H1 (cell line): Measurements from ENCODE around the gene STX7. TPM values are rescaled to one million over a fixed set of nuclear protein-coding genes. Genes with fewer than 3 reads are reported as not detected.
A peak's percentile ranks its signal among the peaks of the same experiment; 100 is the strongest.

Experiments
- CTCF ChIA-PET: fragments of 300-600 bp; sonication (Branson Sonifier 250); formaldehyde crosslinking; loops from one replicate; lab custom pipeline; 2021; ENCODE audit not compliant: partially characterized antibody; lab: Charles Lee
- POLR2A ChIA-PET: fragments of 300-600 bp; sonication (Branson Sonifier 250); formaldehyde crosslinking; loops from one replicate; lab custom pipeline; 2021; ENCODE audit warnings: inconsistent platforms; ENCODE audit not compliant: partially characterized antibody; lab: Charles Lee
- DNase-seq, 2 experiments: peaks; one replicate each; pipeline versions ENCODE4 v3.0.0 to v3.0.0-alpha.2; 2010 to 2022; ENCODE audit warnings: low spot score in 2 of 2, low read depth in 1 of 2, mixed read lengths in 1 of 2
- FAIRE-seq: peaks from 2 replicates; lab custom pipeline; 2011; peaks lifted over from hg19 to GRCh38; lab: Jason Lieb, UNC
- H2AFZ ChIP-seq: 2 replicates; pipeline ENCODE4 v1.8.1; 2012; ENCODE audit warnings: low read length, inconsistent platforms
- H2AK5ac ChIP-seq: 2 replicates; pipeline ENCODE4 v1.6.1; 2013; ENCODE audit warnings: low read depth, low read length
- H2BK120ac ChIP-seq: replicated peaks from 2 replicates; pipeline ENCODE3; 2013; ENCODE audit warnings: low read depth, low read length, inconsistent platforms
- H2BK12ac ChIP-seq: 2 replicates; pipeline ENCODE4 v1.6.1; 2013; ENCODE audit warnings: low read depth, low read length
- H2BK15ac ChIP-seq: 2 replicates; pipeline ENCODE4 v1.6.1; 2013; ENCODE audit warnings: low read length
- H2BK20ac ChIP-seq: 2 replicates; pipeline ENCODE4 v1.6.1; 2013; ENCODE audit warnings: low read length
- H2BK5ac ChIP-seq: 2 replicates; pipeline ENCODE4 v1.6.1; 2013; ENCODE audit warnings: low read depth, low read length
- H3K14ac ChIP-seq: 2 replicates; pipeline ENCODE4 v1.6.1; 2013; ENCODE audit warnings: inconsistent platforms; ENCODE audit not compliant: insufficient read length
- H3K18ac ChIP-seq: 2 replicates; pipeline ENCODE4 v1.6.1; 2013; ENCODE audit warnings: low read length; ENCODE audit errors: extremely low read depth
- H3K23ac ChIP-seq: 2 replicates; pipeline ENCODE4 v1.6.1; 2013; ENCODE audit warnings: inconsistent platforms; ENCODE audit not compliant: insufficient read length
- H3K23me2 ChIP-seq: 2 replicates; pipeline ENCODE4 v1.6.1; 2013; ENCODE audit warnings: low read depth, low read length
- H3K27ac ChIP-seq: 2 replicates; pipeline ENCODE4 v1.6.1; 2011; ENCODE audit warnings: low read depth, low read length, inconsistent platforms
- H3K27me3 ChIP-seq, 4 experiments: replicated peaks in 1 of 4; 1 replicate in 1 of 4; 2 replicates in 3 of 4; pipeline versions ENCODE4 v1.6.1 to v1.8.1; 2011 to 2013; ENCODE audit warnings: low read length in 3 of 4, mild to moderate bottlenecking in 3 of 4, inconsistent platforms in 2 of 4, mixed read lengths in 2 of 4, moderate library complexity in 1 of 4; ENCODE audit not compliant: control insufficient read depth in 3 of 4, insufficient read depth in 3 of 4; ENCODE audit errors: extremely low read depth in 1 of 4
- H3K36me3 ChIP-seq, 4 experiments: 2 replicates each; pipeline versions ENCODE4 v1.6.1 to v1.8.1; 2011 to 2013; ENCODE audit warnings: mild to moderate bottlenecking in 4 of 4, low read length in 3 of 4, moderate library complexity in 2 of 4, control low read depth in 1 of 4, inconsistent platforms in 1 of 4; ENCODE audit not compliant: insufficient read depth in 4 of 4, control insufficient read depth in 2 of 4
- H3K4ac ChIP-seq: replicated peaks from 2 replicates; pipeline ENCODE3; 2013; ENCODE audit warnings: low read length, low read depth, mixed read lengths, inconsistent platforms; ENCODE audit not compliant: insufficient read length
- H3K4me1 ChIP-seq, 4 experiments: replicated peaks in 1 of 4; 1 replicate in 1 of 4; 2 replicates in 3 of 4; pipeline versions ENCODE4 v1.6.1 to v1.8.1; 2011 to 2013; ENCODE audit warnings: low read length in 3 of 4, inconsistent platforms in 2 of 4, mixed read lengths in 1 of 4; ENCODE audit not compliant: insufficient read depth in 4 of 4, control insufficient read depth in 3 of 4
- H3K4me2 ChIP-seq, 2 experiments: 2 replicates each; pipeline versions ENCODE4 v1.6.1 to v1.8.1; 2011 to 2013; ENCODE audit warnings: low read depth in 2 of 2, low read length in 2 of 2, control low read depth in 1 of 2, inconsistent platforms in 1 of 2, mild to moderate bottlenecking in 1 of 2; ENCODE audit not compliant: insufficient read depth in 1 of 2
- H3K4me3 ChIP-seq, 4 experiments: fragments of 200-600, 300-600 bp in 1 of 4; sonication (generic), shearing (Covaris generic), sonication (Bioruptor Twin) in 1 of 4; 2 replicates each; pipeline versions ENCODE4 v1.5.1 to v1.8.1; 2011 to 2016; ENCODE audit warnings: low read length in 4 of 4, low read depth in 3 of 4, control low read depth in 2 of 4, inconsistent platforms in 2 of 4, mild to moderate bottlenecking in 2 of 4, mixed read lengths in 1 of 4, moderate library complexity in 1 of 4; ENCODE audit not compliant: insufficient read depth in 2 of 4; ENCODE audit errors: extremely low read depth in 1 of 4
- H3K56ac ChIP-seq: replicated peaks from 2 replicates; pipeline ENCODE3; 2013; ENCODE audit warnings: low read depth, mild to moderate bottlenecking, mixed read lengths, low read length, inconsistent platforms; ENCODE audit not compliant: insufficient read length
- H3K79me1 ChIP-seq: 2 replicates; pipeline ENCODE4 v1.6.1; 2013; ENCODE audit warnings: low read depth, low read length, control low read depth
- H3K79me2 ChIP-seq, 2 experiments: 2 replicates each; pipeline versions ENCODE4 v1.6.1 to v1.8.1; 2012 to 2013; ENCODE audit warnings: low read length in 2 of 2, mild to moderate bottlenecking in 2 of 2, inconsistent platforms in 1 of 2; ENCODE audit not compliant: insufficient read depth in 2 of 2, control insufficient read depth in 1 of 2
- H3K9ac ChIP-seq, 4 experiments: replicated peaks in 1 of 4; 1 replicate in 1 of 4; 2 replicates in 3 of 4; pipeline versions ENCODE4 v1.6.1 to v1.8.1; 2011 to 2013; ENCODE audit warnings: low read depth in 3 of 4, low read length in 3 of 4, control low read depth in 2 of 4, mild to moderate bottlenecking in 2 of 4, moderate library complexity in 2 of 4, inconsistent platforms in 1 of 4; ENCODE audit errors: extremely low read depth in 1 of 4
- H3K9me3 ChIP-seq, 2 experiments: 2 replicates each; pipeline versions ENCODE4 v1.6.1 to v1.8.1; 2012 to 2013; ENCODE audit warnings: mild to moderate bottlenecking in 2 of 2, moderate library complexity in 2 of 2, control low read depth in 1 of 2, inconsistent platforms in 1 of 2, low read depth in 1 of 2, low read length in 1 of 2, mixed read lengths in 1 of 2; ENCODE audit not compliant: insufficient read depth in 2 of 2
- H4K20me1 ChIP-seq, 2 experiments: replicated peaks in 1 of 2; 2 replicates each; pipeline versions ENCODE3 to v1.8.1; 2011 to 2013; ENCODE audit warnings: inconsistent platforms in 2 of 2, low read length in 2 of 2, mild to moderate bottlenecking in 1 of 2; ENCODE audit not compliant: insufficient read depth in 2 of 2, control insufficient read depth in 1 of 2
- H4K5ac ChIP-seq: 2 replicates; pipeline ENCODE4 v1.6.1; 2013; ENCODE audit warnings: low read length, low read depth, mixed read lengths, inconsistent platforms; ENCODE audit not compliant: insufficient read length
- H4K8ac ChIP-seq: 2 replicates; pipeline ENCODE4 v1.8.0; 2013; ENCODE audit warnings: mild to moderate bottlenecking, moderate library complexity, low read length, inconsistent platforms; ENCODE audit not compliant: insufficient read depth; ENCODE audit errors: extremely low read depth
- H4K91ac ChIP-seq: replicated peaks from 2 replicates; pipeline ENCODE3; 2013; ENCODE audit warnings: low read length, mixed read lengths, inconsistent platforms; ENCODE audit not compliant: insufficient read length
- CREB1 ChIP-seq: IDR thresholded peaks from 2 replicates; pipeline ENCODE4 v1.6.1; 2012; ENCODE audit warnings: inconsistent platforms
- KDM5A ChIP-seq: fragments of 200-600 bp; IDR thresholded peaks from 2 replicates; pipeline ENCODE4 v1.7.1; 2012; ENCODE audit warnings: mild to moderate bottlenecking, low read length, inconsistent platforms, mixed read lengths
- RAD21 ChIP-seq, 2 experiments: IDR thresholded peaks in 1 of 2; conservative IDR thresholded peaks in 1 of 2; 2 replicates each; pipeline ENCODE4 v1.6.1; 2011; ENCODE audit warnings: low read depth in 2 of 2, low read length in 2 of 2, improper control_type of control experiment in 1 of 2, inconsistent platforms in 1 of 2, mild to moderate bottlenecking in 1 of 2, moderate library complexity in 1 of 2
- RBBP5 ChIP-seq: IDR thresholded peaks from 2 replicates; pipeline ENCODE4 v1.7.1; 2012; ENCODE audit warnings: low read depth, mild to moderate bottlenecking, inconsistent platforms, low read length, moderate library complexity, borderline replicate concordance
- TAF1 ChIP-seq: IDR thresholded peaks from 2 replicates; pipeline ENCODE4 v1.6.1; 2011; ENCODE audit warnings: mild to moderate bottlenecking, low read depth, low read length
- TAF7 ChIP-seq: optimal IDR thresholded peaks from 2 replicates; pipeline ENCODE3; 2011; ENCODE audit warnings: low read depth, mild to moderate bottlenecking, inconsistent platforms, low read length, moderate library complexity, borderline replicate concordance
- TEAD4 ChIP-seq: IDR thresholded peaks from 2 replicates; pipeline ENCODE4 v1.6.1; 2012; ENCODE audit warnings: low read depth, low read length, inconsistent platforms, mixed read lengths
- WGBS, 2 experiments: shearing (Covaris generic) in 1 of 2; methylation state at CpG; one replicate each; pipeline versions ENCODE4 v1.1.6 to v1.1.7; 2013 to 2015; ENCODE audit warnings: low lambda C conversion rate in 2 of 2, mixed read lengths in 2 of 2, inconsistent platforms in 1 of 2, low coverage in 1 of 2, missing lambda C conversion rate in 1 of 2; ENCODE audit not compliant: insufficient replicate concordance in 2 of 2, insufficient coverage in 1 of 2, insufficient read length in 1 of 2; ENCODE audit errors: extremely low coverage in 1 of 2, missing lambda C conversion rate in 1 of 2; 5-methylcytosine and 5-hydroxymethylcytosine counted together
- polyA plus RNA-seq, 7 experiments: library from polyadenylated mRNA; depleted of rRNA in 3 of 7; stranded (reverse) in 5 of 7; unstranded in 2 of 7; fragments of >200 nt in 5 of 7; fragments of 200-250 nt in 2 of 7; gene quantifications; 1 replicate in 5 of 7; 2 replicates in 1 of 7; 4 replicates in 1 of 7; pipeline versions ENCODE4 v1.2.1 to v1.2.3, GENCODE V29; 2011 to 2013; ENCODE audit warnings: missing spikeins in 2 of 7, mixed read lengths in 2 of 7
- total RNA-seq: library from RNA; stranded (reverse); fragmentation: NEBNext Ultra II Directional; extraction: Animal tissue kit (Norgen Biotek cat#: 25700); gene quantifications from 2 replicates; pipeline ENCODE4 v1.2.1, GENCODE V29; 2021
- TF ChIP-seq, protein P1 (sequence below), 3 experiments: IDR thresholded peaks; 1 replicate in 2 of 3; 2 replicates in 1 of 3; pipeline versions ENCODE4 v1.5.1 to v1.6.1; 2011; ENCODE audit warnings: low read length in 3 of 3, mild to moderate bottlenecking in 3 of 3, inconsistent platforms in 2 of 3, low read depth in 1 of 3, moderate library complexity in 1 of 3; ENCODE audit not compliant: insufficient read depth in 1 of 3; ENCODE audit errors: control extremely low read depth in 1 of 3

Gene STX7
- total and polyA plus RNA-seq, 2 of the 8 experiments (the other 6 are each of a cell fraction or from before 2014, with no cell fraction given): 5.7 to 27.9 TPM

DNA sequence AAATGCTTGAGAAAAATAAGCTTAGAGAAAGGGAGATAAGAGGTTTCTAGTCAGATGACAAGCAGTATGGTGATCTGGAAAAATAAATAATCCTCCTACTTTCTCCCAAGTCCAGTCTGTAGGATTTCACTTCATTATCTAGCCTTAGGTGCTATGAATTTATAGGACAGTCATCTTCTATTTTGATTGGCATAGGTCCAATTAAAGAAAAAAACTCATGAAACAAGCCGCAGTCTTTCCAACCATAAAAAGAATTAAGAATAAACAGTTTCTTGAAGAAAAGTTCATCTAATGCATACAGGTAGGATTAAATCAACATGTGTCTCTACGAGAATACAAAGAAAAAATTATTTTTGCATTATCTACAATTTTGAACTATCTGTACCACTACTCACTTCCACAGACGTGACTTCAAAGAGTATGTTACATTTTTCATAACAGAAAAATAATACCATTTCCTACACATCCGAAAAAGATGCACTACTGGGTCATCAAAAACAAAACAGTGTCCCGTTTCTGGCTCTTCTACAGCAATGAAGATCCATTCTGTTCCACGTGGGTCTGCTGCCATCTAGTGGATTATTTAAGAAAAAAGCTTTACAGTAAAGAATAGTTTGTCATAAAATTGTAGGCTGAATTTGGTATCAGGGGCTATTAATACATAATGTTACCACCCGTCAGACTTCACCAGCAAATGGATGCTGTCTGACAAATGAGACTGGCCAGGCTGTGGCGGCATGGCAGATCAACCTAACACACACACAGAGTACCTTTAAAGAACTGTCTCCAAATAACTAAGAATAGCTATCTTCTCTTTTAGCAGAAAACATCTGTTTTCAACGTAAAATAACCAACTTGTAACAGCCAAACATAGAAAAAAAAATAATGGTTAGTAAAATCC is 28.9 kb downstream of the STX7 start:
- Histone ChIP-seq H2BK5ac (no peak overlapping the region), H3K27ac (no peak overlapping the region), H3K36me3 (peaks cover 0 to 2% (median 0%) of the 10 kb centered on the region in 4 experiments; a peak in 1 of 8 replicates), H2AK5ac (no peak overlapping the region), H3K9me3 (no peaks in the 10 kb centered on the region), H3K79me2 (no peaks in the 10 kb centered on the region), H2AFZ (no peak overlapping the region), H3K14ac (no peak overlapping the region), H2BK20ac (no peak overlapping the region), H2BK12ac (no peak overlapping the region), H2BK120ac (no peak overlapping the region), H4K8ac (no peak overlapping the region), H3K4me2 (no peak overlapping the region), H3K4me1 (no peaks in the 10 kb centered on the region), H3K18ac (no peak overlapping the region), H3K23me2 (no peaks in the 10 kb centered on the region), H3K23ac (no peak overlapping the region), H3K79me1 (no peaks in the 10 kb centered on the region), H2BK15ac (no peak overlapping the region), H4K91ac (no peak overlapping the region), H3K4ac (no peak overlapping the region), H3K9ac (no peak overlapping the region), H4K5ac (no peak overlapping the region), H4K20me1 (peaks cover 0 to 2% of the 10 kb centered on the region in 2 experiments), H3K56ac (no peak overlapping the region), H3K4me3 (no peak overlapping the region), H3K27me3 (no peaks in the 10 kb centered on the region)
- ChIA-PET POLR2A (interaction anchor here (0.6 kb wide), 1 partner anchor 9 kb away, joined by 3 read pairs; no protein-coding TSS in a partner anchor), CTCF (interaction anchor here (0.6 to 10.1 kb wide), 37 partner anchors 9 to 558 kb away, joined by 3 to 109 read pairs (median 5); no protein-coding TSS in a partner anchor)
- 52% methylated on average over 9 of the region's 9 CpGs; no CpG with 5 or more reads in 1 of the 2 experiments for WGBS, 2 experiments
- FAIRE-seq: peak; percentile 52
- DNase-seq: no peak
- TF ChIP-seq TEAD4 (no peak), TAF7 (no peak), RAD21 (IDR thresholded peaks at IDR 0.05 in 1 of 2, conservative IDR thresholded peaks at IDR 0.05 in 1 of 2; ENCODE audit: low read depth in 2 of 2, low read length in 2 of 2) (peak; percentile 86 to 89), CREB1 (no peak), TAF1 (no peak), KDM5A (no peak), RBBP5 (no peak)
- TF ChIP-seq, protein P1, sequence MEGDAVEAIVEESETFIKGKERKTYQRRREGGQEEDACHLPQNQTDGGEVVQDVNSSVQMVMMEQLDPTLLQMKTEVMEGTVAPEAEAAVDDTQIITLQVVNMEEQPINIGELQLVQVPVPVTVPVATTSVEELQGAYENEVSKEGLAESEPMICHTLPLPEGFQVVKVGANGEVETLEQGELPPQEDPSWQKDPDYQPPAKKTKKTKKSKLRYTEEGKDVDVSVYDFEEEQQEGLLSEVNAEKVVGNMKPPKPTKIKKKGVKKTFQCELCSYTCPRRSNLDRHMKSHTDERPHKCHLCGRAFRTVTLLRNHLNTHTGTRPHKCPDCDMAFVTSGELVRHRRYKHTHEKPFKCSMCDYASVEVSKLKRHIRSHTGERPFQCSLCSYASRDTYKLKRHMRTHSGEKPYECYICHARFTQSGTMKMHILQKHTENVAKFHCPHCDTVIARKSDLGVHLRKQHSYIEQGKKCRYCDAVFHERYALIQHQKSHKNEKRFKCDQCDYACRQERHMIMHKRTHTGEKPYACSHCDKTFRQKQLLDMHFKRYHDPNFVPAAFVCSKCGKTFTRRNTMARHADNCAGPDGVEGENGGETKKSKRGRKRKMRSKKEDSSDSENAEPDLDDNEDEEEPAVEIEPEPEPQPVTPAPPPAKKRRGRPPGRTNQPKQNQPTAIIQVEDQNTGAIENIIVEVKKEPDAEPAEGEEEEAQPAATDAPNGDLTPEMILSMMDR (IDR thresholded peaks at IDR 0.05; ENCODE audit: control extremely low read depth in 1 of 3, insufficient read depth in 1 of 3, low read depth in 1 of 3, low read length in 3 of 3): peak in 2 of 3 experiments; percentile 46 to 64; a peak in 2 of 4 replicates
